Activated T-cell treated with anti-CD3 and anti-CD28 coated beads, Interleukin-2, amount 50 U/mL, for 4 hours (primary cell): ENCODE results near the gene SIRPA. TPM values are rescaled to one million over a fixed set of nuclear protein-coding genes. Genes with fewer than 3 reads are reported as not detected.

ENCODE experiments used
- ATAC-seq, 2 donors: fragments of 200-7000 bp; cut with Tn5 transposase; one replicate each; pipeline ENCODE4 v1.10.0; 2021
- DNase-seq: peaks from one replicate; pipeline ENCODE4 v3.0.0-alpha.2; 2020
- H3K27me3 Mint-ChIP-seq: one replicate; pipeline ENCODE4 v1.8.0; 2021; ENCODE audit warnings: low read depth, mixed read lengths
- H3K36me3 Mint-ChIP-seq: one replicate; pipeline ENCODE4 v1.8.0; 2022; ENCODE audit warnings: mixed read lengths; ENCODE audit not compliant: insufficient read depth
- H3K4me1 Mint-ChIP-seq: one replicate; pipeline ENCODE4 v1.8.0; 2021; ENCODE audit warnings: low read depth, mixed read lengths
- H3K4me3 Mint-ChIP-seq: one replicate; pipeline ENCODE4 v1.8.0; 2021; ENCODE audit warnings: mild to moderate bottlenecking, moderate library complexity, mixed read lengths
- H3K9me3 Mint-ChIP-seq: one replicate; pipeline ENCODE4 v1.8.0; 2021; ENCODE audit warnings: mixed read lengths
- total RNA-seq, 3 donors: library from RNA; stranded (reverse); gene quantifications; one replicate each; pipeline ENCODE4 v1.2.1, GENCODE V29; 2021

The SIRPA gene
- total RNA-seq, 3 donors from 2014 or later, result 0.26 to 0.84 (median 0.33) TPM

DNA sequence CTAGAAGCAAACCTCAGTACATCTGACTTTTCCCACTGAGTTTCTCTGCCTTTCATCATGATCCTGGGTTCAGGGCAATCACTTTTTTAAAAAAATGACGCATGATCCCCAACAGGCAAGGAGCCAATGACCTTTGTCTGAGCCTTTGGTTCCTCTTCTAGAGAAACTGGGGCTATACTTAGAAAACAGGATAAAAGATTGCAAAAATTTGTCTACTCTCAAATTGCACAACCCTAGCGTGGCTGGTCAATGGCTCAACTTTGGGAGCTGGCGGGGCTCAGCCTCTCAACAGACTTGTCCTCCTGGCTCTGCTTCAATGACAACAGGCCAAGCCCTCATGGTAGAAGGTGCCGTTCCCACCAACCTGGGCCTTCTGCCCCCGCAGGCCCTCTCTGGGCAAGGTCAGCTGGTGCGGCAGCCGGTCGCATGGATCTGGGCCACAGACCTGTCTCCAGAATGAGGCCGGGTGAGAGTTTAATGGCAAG, 50.0 kb downstream of the SIRPA start:
- Mint-ChIP-seq H3K27me3 (peaks cover 37% of the 10 kb centered on the region), H3K4me3 (no peak overlapping the region), H3K36me3 (no peaks in the 10 kb centered on the region), H3K4me1 (no peaks in the 10 kb centered on the region), H3K9me3 (no peaks in the 10 kb centered on the region)
- DNase-seq, result no peak
- ATAC-seq, result no peak

GRCh38 chr20:1945660-1946059, 50.5 kb downstream of the SIRPA start:
- no peak for DNase-seq
- H3K4me1 Mint-ChIP-seq, result no peaks in the 10 kb centered on the region
- H3K4me3 Mint-ChIP-seq, result no peak overlapping the region
- no peaks in the 10 kb centered on the region for H3K36me3 Mint-ChIP-seq
- no peaks in the 10 kb centered on the region for H3K9me3 Mint-ChIP-seq
- H3K27me3 Mint-ChIP-seq, result peaks cover 37% of the 10 kb centered on the region
- ATAC-seq, result no peak

DNA sequence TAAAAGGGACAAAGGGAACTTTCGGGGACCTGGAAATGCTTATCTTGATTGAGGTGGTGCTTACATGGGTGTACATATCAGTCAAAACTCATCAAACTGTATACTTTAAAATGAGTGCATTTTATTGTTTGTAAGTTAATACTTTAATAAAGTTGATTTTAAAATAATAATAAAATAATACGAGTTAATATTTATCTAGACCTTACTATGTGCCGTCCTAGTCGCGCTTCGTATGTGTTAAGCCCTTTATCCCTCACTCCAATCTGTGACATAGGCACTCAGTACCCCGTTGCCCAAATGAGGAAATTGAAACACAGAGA, 51.2 kb downstream of the SIRPA start:
- H3K27me3 Mint-ChIP-seq, result peaks cover 37% of the 10 kb centered on the region
- H3K9me3 Mint-ChIP-seq, result no peaks in the 10 kb centered on the region

DNA sequence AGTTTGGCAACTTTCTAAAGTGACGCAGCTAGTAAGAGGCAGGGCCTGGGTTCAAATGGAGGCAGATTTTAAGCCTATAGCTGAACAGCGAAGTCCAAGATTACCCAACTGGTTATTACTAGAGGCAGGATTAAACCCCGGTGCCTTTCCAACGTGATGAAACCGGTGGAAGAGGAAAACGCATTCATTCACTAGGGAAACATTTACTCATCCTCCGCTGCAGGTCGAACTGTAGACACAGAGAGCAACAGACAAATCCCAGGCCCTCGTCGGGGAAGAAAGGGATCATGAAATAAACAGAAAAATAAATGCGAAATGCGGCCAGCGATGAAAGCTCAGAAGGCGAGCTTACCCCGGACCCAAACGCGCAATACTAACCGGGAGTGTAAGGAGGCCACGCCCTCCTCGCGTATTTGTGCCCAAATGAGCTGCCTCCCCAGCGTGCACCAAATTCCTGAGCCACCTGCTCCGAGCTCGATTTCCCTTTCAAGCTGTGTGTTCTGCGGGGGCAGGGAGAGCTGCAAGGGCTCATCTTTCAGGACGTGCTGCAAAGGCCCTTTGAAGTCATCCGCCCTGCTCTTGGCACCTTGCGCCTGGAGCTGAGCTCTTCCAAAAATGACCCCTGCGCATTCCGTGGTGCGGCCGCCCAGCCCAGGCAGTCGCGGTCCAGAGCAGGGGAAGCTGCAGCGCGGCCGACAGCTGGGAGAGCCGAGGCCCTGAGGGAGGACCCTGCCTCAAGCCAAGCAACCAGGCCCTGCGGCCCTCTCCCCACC, 51.7 kb downstream of the SIRPA start:
- ATAC-seq (no peak), DNase-seq (no peak)
- Mint-ChIP-seq H3K4me3 (no peak overlapping the region), H3K9me3 (no peaks in the 10 kb centered on the region), H3K4me1 (no peaks in the 10 kb centered on the region), H3K36me3 (no peaks in the 10 kb centered on the region), H3K27me3 (peaks cover 39% of the 10 kb centered on the region)

More for the DNA sequence above, 51.2 kb downstream of the SIRPA start:
- Mint-ChIP-seq H3K4me3 (no peak overlapping the region), H3K36me3 (no peaks in the 10 kb centered on the region), H3K4me1 (no peaks in the 10 kb centered on the region)
- DNase-seq, result no peak
- no peak for ATAC-seq

GRCh38 chr20:1947535-1947846, 52.3 kb downstream of the SIRPA start:
- H3K4me1 Mint-ChIP-seq, result no peaks in the 10 kb centered on the region
- no peak overlapping the region for H3K4me3 Mint-ChIP-seq
- DNase-seq, result no peak

DNA sequence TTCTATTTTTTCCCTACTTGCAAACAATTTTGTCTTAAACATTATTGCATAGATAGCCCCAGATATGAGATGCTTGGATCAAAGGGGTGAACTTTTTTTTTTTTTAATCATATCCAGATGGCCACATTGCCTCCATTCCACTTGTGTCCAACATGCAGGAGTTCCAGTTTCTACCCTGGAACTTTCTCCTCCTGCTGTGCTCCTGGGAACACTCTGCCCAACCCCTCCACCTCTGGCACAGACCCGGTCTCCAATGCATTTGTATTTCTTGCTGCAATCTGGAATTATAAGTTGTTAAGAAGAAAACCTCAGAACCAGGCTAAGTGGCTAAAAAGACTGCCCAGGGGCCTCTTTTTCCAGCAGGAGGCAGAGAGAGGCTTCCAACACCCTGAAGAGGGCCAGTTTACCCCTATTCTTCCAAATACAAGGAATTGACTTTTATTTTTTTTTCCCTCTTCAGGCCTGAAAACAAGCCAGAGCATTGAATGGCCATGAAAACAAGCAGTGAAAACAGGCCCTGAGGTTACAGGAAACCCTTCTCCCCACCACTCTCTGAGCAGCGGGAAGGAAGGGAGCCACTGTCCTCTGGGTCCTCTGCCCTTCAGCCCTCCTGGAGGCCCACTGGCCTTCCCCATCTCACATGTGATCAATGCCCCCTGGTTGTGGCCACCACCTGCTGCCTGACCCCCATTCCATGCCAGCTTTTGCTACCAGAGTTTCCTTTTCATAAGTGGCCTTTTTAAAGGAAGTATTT, 54.3 kb downstream of the SIRPA start:
- Mint-ChIP-seq H3K4me3 (no peak overlapping the region), H3K27me3 (peaks cover 24% of the 10 kb centered on the region), H3K9me3 (no peaks in the 10 kb centered on the region), H3K4me1 (no peaks in the 10 kb centered on the region), H3K36me3 (no peaks in the 10 kb centered on the region)
- no peak for DNase-seq
- no peak for ATAC-seq

More at GRCh38 chr20:1947535-1947846, 52.3 kb downstream of the SIRPA start:
- ATAC-seq, result no peak
- Mint-ChIP-seq H3K27me3 (peaks cover 38% of the 10 kb centered on the region), H3K9me3 (no peaks in the 10 kb centered on the region), H3K36me3 (no peaks in the 10 kb centered on the region)

DNA sequence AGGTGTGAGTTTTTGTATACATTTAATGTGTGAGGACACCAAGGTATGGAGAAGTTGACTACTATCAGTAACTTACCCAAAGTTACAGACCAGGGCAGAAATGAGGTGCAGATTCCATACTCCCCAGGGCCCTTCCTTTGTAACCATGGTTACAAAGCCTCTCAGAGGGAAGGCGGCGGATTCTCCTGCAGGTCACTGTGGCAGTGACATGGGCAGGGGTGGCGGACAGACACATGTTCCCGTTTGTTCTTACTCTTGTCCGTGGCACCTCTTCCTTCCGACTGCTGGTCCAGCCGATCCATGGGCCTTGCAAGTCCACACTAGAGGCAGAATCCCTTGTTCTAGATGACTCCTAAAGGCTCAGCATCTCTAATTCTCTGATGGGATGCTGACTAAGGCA, 55.6 kb downstream of the SIRPA start:
- Mint-ChIP-seq H3K4me3 (no peak overlapping the region), H3K27me3 (peaks cover 24% of the 10 kb centered on the region), H3K4me1 (no peaks in the 10 kb centered on the region), H3K9me3 (no peaks in the 10 kb centered on the region), H3K36me3 (no peaks in the 10 kb centered on the region)
- DNase-seq, result no peak
- ATAC-seq, result no peak

DNA sequence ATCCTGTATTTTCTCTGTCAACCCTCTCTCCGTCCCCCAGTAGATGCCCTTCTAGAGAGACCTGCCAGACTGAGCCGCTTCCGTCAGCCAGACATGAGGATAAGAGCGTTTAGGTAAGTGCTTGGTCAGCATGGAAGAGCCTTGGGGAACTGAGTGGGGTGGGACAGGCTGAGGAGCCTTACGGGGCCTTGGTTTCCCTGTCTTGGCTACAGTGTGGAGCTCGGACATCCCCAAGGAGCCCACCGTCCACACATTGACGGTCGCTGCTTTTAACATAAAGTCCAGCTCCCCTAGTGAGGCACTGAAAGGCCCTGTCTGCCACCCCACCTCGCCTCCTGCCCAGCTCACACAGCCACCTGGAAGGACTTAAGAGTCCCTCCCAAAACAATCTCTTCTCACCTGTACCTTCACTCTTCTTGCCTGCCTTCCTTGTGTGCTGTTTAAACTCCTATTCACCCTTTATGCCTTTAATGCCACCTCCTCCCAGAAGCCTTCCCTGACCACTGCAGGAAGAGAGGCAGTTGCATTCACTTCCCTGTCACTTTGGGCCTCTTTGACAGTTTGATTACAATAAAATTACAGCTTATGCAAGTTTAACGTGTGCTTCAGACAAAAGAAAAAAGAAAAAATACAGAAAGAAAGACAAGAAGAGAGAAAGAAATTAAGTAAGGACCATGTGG, 56.4 kb downstream of the SIRPA start:
- Mint-ChIP-seq H3K27me3 (peaks cover 23% of the 10 kb centered on the region), H3K4me3 (no peak overlapping the region), H3K4me1 (no peaks in the 10 kb centered on the region), H3K36me3 (no peaks in the 10 kb centered on the region), H3K9me3 (no peaks in the 10 kb centered on the region)
- ATAC-seq (no peak), DNase-seq (no peak)

DNA sequence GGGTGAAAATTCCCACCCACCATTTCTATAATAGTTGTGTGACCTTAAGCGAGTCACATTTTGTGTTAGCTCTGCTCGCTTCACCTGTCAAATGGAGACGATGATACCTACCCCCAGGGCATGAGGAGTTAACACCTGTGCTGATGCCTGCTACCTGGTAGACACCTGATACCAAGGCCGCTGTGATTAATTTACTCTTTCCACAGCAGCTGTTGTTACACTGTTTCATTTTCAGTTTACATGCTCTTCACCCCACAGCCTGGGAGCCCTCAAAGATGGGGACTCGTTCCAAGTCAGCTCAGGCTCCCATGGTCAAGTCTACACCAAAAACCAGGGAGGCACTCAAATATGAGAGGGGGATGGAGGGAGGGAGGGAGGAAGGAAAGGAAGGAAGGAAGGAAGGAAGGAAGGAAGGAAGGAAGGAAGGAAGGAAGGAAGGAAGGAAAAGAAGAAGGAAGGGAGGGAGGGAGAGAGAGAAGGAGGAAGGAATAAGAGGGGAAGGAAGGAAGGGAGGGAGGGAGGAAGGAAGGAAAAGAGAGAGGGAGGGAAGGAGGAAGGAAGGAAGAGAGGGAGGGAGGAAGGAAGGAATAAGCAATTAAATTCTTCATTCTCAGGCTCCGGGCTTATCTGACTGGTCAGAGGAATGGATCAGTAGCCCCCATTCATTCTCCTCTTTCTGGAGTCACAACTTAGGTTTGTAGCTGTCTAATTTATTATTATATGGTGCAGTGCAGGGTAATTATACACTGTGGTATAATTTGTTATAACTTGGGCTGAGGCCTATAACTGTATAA, 57.7 kb downstream of the SIRPA start:
- ATAC-seq, result no peak

GRCh38 chr20:1953621-1954020, 58.4 kb downstream of the SIRPA start:
- H3K4me3 Mint-ChIP-seq, result no peak overlapping the region
- H3K9me3 Mint-ChIP-seq, result no peaks in the 10 kb centered on the region
- H3K36me3 Mint-ChIP-seq, result no peaks in the 10 kb centered on the region
- ATAC-seq (no peak), DNase-seq (no peak)
- H3K27me3 Mint-ChIP-seq, result peaks cover 13% of the 10 kb centered on the region
- no peaks in the 10 kb centered on the region for H3K4me1 Mint-ChIP-seq

More for the DNA sequence above, 57.7 kb downstream of the SIRPA start:
- Mint-ChIP-seq H3K4me3 (no peak overlapping the region), H3K9me3 (no peaks in the 10 kb centered on the region), H3K4me1 (no peaks in the 10 kb centered on the region), H3K36me3 (no peaks in the 10 kb centered on the region), H3K27me3 (peaks cover 16% of the 10 kb centered on the region)
- DNase-seq, result no peak

DNA sequence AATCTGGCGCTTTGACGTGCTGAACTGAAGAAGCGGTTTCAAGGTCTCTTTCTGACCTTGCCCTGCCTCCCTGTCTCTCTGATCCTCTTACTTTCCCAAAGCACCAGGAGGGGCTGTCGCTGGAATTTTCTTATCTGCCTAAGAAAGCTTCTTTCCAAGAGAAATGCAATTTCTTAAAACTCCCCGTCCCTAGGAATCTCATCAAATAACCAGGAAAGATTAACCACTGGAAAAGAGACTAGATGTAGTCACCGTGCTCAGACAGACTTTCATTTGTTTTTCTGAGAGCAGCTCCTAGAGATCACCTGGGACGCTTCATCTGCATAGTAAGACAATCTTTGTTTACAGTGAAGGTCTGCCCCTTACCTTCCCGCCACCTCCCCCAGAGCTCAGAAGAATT, 60.0 kb downstream of the SIRPA start:
- no peaks in the 10 kb centered on the region for H3K4me1 Mint-ChIP-seq
- peaks cover 15% of the 10 kb centered on the region for H3K27me3 Mint-ChIP-seq

DNA sequence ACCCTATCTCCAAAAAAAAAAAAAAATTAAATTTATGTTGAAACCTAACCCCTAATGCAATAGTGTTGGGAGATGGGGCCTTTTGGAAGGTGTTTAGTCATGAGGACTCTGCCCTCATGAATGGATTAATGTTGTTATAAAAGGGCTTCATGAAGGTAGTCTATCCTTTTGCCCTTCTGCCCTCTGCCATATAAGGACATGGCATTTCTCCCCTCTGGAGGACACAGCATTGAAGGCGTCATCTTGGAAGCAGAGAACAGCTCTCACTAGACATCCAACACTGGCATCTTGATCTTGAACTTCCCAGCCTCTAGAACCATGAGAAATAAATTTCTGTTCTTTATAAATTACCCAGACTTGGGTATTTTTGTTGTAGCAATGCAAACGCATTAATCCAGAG, 63.2 kb downstream of the SIRPA start:
- H3K36me3 Mint-ChIP-seq, result no peaks in the 10 kb centered on the region
- no peak for DNase-seq
- ATAC-seq, result no peak
- no peaks in the 10 kb centered on the region for H3K9me3 Mint-ChIP-seq
- H3K4me1 Mint-ChIP-seq, result no peaks in the 10 kb centered on the region
- no peak overlapping the region for H3K4me3 Mint-ChIP-seq
- H3K27me3 Mint-ChIP-seq, result peaks cover 25% of the 10 kb centered on the region

More for the DNA sequence above, 60.0 kb downstream of the SIRPA start:
- Mint-ChIP-seq H3K9me3 (no peaks in the 10 kb centered on the region), H3K36me3 (no peaks in the 10 kb centered on the region), H3K4me3 (no peak overlapping the region)
- ATAC-seq, result no peak
- DNase-seq, result no peak

- Mint-ChIP-seq H3K36me3 (no peaks in the 10 kb centered on the region), H3K27me3 (peaks cover 25% of the 10 kb centered on the region), H3K4me3 (no peak overlapping the region), H3K4me1 (no peaks in the 10 kb centered on the region), H3K9me3 (no peaks in the 10 kb centered on the region)
- DNase-seq (no peak), ATAC-seq (no peak)
Observed at GRCh38 chr20:1959156-1959555, 63.9 kb downstream of the SIRPA start.

- no peak overlapping the region for H3K4me3 Mint-ChIP-seq
- H3K4me1 Mint-ChIP-seq, result peaks cover 8% of the 10 kb centered on the region
- DNase-seq (no peak), ATAC-seq (no peak)
- H3K9me3 Mint-ChIP-seq, result no peaks in the 10 kb centered on the region
- no peaks in the 10 kb centered on the region for H3K36me3 Mint-ChIP-seq
- peaks cover 29% of the 10 kb centered on the region for H3K27me3 Mint-ChIP-seq
Observed at GRCh38 chr20:1961374-1961773, 66.2 kb downstream of the SIRPA start.
